ENCODE results near the gene TPP2. TPM values are rescaled to one million over a fixed set of nuclear protein-coding genes. Genes with fewer than 3 reads are reported as not detected.

TPP2 gene
- total RNA-seq, 2 donors from 2014 or later = 60.2 to 99.3 TPM

DNA sequence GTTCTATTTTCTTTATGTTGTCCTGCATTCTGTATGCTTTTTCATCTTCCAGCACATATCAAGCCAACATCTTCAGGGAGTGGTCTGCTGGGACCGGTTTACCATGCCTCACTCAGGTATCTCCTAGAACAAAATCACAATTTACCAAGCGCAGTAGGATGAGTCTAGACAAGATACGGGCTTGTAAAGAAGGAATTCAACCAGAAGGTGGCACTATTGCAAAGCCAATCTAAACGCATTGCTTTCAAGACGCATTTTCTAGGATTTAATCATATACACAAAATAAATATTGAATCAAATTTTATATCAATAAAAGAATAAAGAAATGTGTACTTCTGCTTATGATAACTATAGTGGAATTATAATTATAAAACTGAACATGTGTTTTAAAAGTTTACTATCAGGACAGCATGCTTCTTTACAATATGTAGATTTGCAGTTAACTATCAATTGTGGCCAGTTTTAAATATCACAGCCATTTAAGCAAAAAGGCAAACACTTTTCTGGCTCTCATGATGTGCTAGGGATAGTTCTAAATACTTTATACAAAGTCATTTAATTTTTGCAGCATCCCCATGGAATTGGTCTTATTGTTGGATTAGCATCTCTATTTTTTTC is 16.1 kb upstream of the TPP2 start:
- H3K27me3 Mint-ChIP-seq = peaks cover 14 to 16% of the 10 kb centered on the region in 2 donors
- no peaks in the 10 kb centered on the region for H3K9me3 Mint-ChIP-seq
- H3K4me3 Mint-ChIP-seq = no peak overlapping the region
- ATAC-seq = peak; percentile 62 to 69
- peaks cover 9 to 10% of the 10 kb centered on the region in 2 donors for H3K4me1 Mint-ChIP-seq (ENCODE audit: low read depth in 2 of 2)
- no peak for DNase-seq (ENCODE audit: low spot score)
- no peak overlapping the region for H3K27ac Mint-ChIP-seq
- H3K36me3 Mint-ChIP-seq = no peaks in the 10 kb centered on the region

DNA sequence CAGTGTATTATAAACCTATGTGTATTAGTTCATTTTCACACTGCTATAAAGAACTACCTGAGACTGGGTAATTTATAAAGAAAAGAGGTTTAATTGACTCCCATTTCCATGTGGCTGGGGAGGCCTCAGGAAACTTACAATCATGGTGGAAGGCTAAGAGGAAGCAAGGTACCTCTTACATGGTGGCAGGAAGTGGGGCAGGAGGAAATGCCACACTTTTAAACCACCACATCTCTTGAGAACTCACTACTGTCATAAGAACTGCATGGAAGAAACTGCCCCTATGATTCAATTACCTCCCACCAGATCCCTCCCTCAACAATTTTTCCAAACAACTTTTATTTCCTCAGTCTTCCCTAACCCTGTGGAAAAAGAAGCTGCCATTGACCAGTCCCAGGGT is 14.5 kb upstream of the TPP2 start:
- H3K4me1 Mint-ChIP-seq (ENCODE audit: low read depth in 2 of 2) = peaks cover 9 to 10% of the 10 kb centered on the region in 2 donors
- H3K9me3 Mint-ChIP-seq = no peaks in the 10 kb centered on the region
- DNase-seq (ENCODE audit: low spot score) (no peak), ATAC-seq (peak in 1 of 2 donors; percentile 61)
- no peaks in the 10 kb centered on the region for H3K36me3 Mint-ChIP-seq
- no peak overlapping the region for H3K4me3 Mint-ChIP-seq
- peaks cover 14 to 16% of the 10 kb centered on the region in 2 donors for H3K27me3 Mint-ChIP-seq
- H3K27ac Mint-ChIP-seq = peak overlapping the region in 1 of 2 donors; percentile 56

DNA sequence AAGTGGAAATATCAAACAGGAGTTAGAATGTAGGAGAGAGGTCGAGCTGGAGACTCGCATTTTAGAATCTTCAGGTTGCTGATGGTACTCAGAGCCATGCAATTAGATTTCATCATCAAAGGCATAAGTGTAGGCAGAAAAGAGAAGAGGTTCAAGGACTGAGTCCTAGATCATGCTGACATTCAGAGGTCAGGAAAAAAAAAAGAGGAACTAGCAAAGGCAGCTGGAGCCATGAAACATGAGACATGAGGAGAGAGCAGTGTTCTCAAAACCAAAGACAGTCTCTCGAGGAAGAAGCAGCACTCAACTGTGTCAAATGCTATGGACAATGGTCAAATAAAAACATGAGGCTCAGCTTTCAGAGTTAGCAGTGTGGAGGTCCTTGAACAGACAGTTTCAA is 12.4 kb upstream of the TPP2 start:
- H3K27me3 Mint-ChIP-seq = peaks cover 8 to 16% of the 10 kb centered on the region in 2 donors
- ATAC-seq (no peak), DNase-seq (ENCODE audit: low spot score) (no peak)
- no peak overlapping the region for H3K4me3 Mint-ChIP-seq
- no peaks in the 10 kb centered on the region for H3K36me3 Mint-ChIP-seq
- H3K9me3 Mint-ChIP-seq = no peaks in the 10 kb centered on the region
- H3K4me1 Mint-ChIP-seq (ENCODE audit: low read depth in 2 of 2) = peaks cover 9 to 14% of the 10 kb centered on the region in 2 donors
- no peak overlapping the region for H3K27ac Mint-ChIP-seq

DNA sequence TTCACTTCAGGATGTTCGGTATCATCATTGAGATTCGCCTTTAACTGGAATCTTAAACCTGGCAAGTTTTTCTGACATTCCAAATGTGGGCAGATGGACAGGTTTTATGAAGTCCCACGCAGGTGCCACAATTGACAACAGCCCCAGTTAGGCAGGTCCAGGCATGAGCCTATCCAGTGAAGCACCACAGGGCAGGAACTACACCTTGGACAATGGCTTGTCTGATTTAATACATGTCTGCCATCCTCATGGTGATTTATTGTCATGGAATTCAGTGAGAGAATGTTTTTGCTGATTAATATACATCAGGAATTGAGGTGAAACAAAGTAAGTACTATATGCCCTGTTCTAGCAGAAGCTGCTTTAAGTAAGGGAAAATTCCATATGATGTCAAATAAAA is 10.2 kb upstream of the TPP2 start:
- Mint-ChIP-seq H3K27ac (no peak overlapping the region), H3K4me1 (ENCODE audit: low read depth in 2 of 2) (peaks cover 12 to 15% of the 10 kb centered on the region in 2 donors), H3K4me3 (no peak overlapping the region), H3K9me3 (no peaks in the 10 kb centered on the region), H3K36me3 (no peaks in the 10 kb centered on the region), H3K27me3 (peaks cover 4 to 10% of the 10 kb centered on the region in 2 donors)
- ATAC-seq (no peak), DNase-seq (ENCODE audit: low spot score) (no peak)

DNA sequence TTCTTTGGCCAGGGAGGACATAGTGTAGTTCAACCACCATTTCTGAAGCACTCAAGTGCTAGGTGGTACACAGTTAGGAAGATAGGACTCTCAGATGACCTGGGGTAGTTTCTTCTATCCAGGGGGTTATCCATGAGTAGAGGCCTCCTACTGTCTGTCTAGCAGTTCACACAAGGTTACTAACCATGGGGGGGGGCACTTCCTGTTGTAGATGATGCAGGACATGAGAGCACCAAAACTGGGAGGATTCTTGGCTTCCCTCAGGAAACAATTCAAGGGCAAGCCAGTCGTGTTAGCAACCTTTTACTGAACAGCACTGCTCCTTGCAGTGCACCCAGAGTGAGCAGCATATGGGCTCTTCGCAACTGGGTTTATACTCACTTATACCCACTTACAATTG is 8.9 kb upstream of the TPP2 start:
- H3K27ac Mint-ChIP-seq = no peak overlapping the region
- no peaks in the 10 kb centered on the region for H3K9me3 Mint-ChIP-seq
- H3K4me1 Mint-ChIP-seq (ENCODE audit: low read depth in 2 of 2) = peaks cover 9 to 18% of the 10 kb centered on the region in 2 donors

DNA sequence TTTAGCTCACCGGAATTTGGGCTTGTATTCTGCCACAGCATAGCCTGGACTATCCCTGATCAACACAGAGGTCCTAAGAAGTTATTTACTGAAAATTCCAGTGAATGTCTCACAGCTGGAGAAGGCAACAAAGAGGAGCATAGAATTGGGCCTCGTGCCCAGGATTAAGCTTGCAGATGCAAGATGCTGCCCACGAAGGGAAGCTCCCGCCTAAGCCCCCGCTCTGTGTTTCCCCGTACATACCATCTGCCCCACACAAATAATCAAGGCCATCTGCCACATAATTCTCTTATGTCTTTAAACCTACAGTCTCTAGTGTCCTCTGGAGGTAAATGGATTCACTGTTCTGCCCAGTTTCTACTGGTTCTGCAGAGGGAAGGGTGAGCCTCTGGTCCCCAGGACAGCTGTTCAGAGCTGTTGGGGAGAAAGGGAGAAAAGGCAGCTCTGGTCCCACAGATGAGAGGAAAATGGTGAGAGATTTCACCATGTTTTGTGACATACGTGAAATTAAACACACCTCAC is 7.4 kb upstream of the TPP2 start:
- Mint-ChIP-seq H3K9me3 (no peaks in the 10 kb centered on the region), H3K27me3 (peaks cover under 1 to 4% of the 10 kb centered on the region in 2 donors), H3K27ac (no peak overlapping the region), H3K4me3 (no peak overlapping the region), H3K4me1 (ENCODE audit: low read depth in 2 of 2) (peaks cover 9 to 15% of the 10 kb centered on the region in 2 donors), H3K36me3 (no peaks in the 10 kb centered on the region)
- DNase-seq (ENCODE audit: low spot score) = no peak
- no peak for ATAC-seq

More for the DNA sequence above, 8.9 kb upstream of the TPP2 start:
- ATAC-seq = no peak
- no peaks in the 10 kb centered on the region for H3K36me3 Mint-ChIP-seq
- no peak overlapping the region for H3K4me3 Mint-ChIP-seq
- H3K27me3 Mint-ChIP-seq = peaks cover 4 to 10% of the 10 kb centered on the region in 2 donors
- no peak for DNase-seq (ENCODE audit: low spot score)

GRCh38 chr13:102591988-102592781 is 4.6 kb upstream of the TPP2 start:
- peak; percentile 78 for DNase-seq (ENCODE audit: low spot score)
- Mint-ChIP-seq H3K4me3 (peak overlapping the region; percentile 94), H3K27me3 (no peaks in the 10 kb centered on the region), H3K9me3 (no peaks in the 10 kb centered on the region), H3K36me3 (no peaks in the 10 kb centered on the region), H3K27ac (peak overlapping the region; percentile 73 to 81), H3K4me1 (ENCODE audit: low read depth in 2 of 2) (peaks cover 23 to 27% of the 10 kb centered on the region in 2 donors)
- ATAC-seq = peak in 1 of 2 donors; percentile 12

DNA sequence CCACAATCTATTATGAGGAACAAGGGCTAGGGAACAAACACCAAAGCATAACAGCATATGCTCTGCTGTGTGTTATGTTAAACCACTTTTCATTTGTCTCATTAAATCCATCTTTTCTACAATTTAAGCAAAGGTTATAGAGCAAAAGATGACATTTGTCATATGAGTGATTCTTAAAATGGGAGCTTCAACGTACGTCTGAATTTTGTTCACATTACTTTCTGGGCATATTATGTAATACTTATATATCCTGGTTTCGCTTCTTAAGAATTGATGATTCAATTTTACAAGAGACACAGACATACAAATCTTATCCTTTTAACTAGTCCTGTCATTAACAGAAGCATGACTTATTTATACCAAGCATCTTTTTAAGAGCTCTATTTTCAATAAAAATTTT is 3.3 kb upstream of the TPP2 start:
- Mint-ChIP-seq H3K4me1 (ENCODE audit: low read depth in 2 of 2) (peaks cover 28 to 34% of the 10 kb centered on the region in 2 donors), H3K4me3 (no peak overlapping the region), H3K36me3 (peaks cover 6% of the 10 kb centered on the region), H3K27ac (no peak overlapping the region), H3K27me3 (no peaks in the 10 kb centered on the region), H3K9me3 (no peaks in the 10 kb centered on the region)
- DNase-seq (ENCODE audit: low spot score) = no peak
- ATAC-seq = no peak

- DNase-seq (ENCODE audit: low spot score) = no peak
- peak; percentile 10 to 24 for ATAC-seq
- peaks cover 6% of the 10 kb centered on the region for H3K36me3 Mint-ChIP-seq
These were observed 509 bp downstream of the TPP2 start for GRCh38 chr13:102597029-102597961.

GRCh38 chr13:102598061-102598460 is 1.3 kb downstream of the TPP2 start:
- DNase-seq (ENCODE audit: low spot score) = no peak
- Mint-ChIP-seq H3K4me1 (ENCODE audit: low read depth in 2 of 2) (peaks cover 49 to 64% of the 10 kb centered on the region in 2 donors), H3K4me3 (peak overlapping the region; percentile 93), H3K27me3 (no peaks in the 10 kb centered on the region), H3K27ac (peak overlapping the region; percentile 99 to 100), H3K36me3 (peaks cover 7% of the 10 kb centered on the region), H3K9me3 (no peaks in the 10 kb centered on the region)
- ATAC-seq = no peak

More at GRCh38 chr13:102597029-102597961, 509 bp downstream of the TPP2 start:
- H3K4me3 Mint-ChIP-seq = peak overlapping the region; percentile 96
- peak overlapping the region; percentile 99 to 100 for H3K27ac Mint-ChIP-seq
- H3K4me1 Mint-ChIP-seq (ENCODE audit: low read depth in 2 of 2) = peaks cover 48 to 57% of the 10 kb centered on the region in 2 donors
- H3K9me3 Mint-ChIP-seq = no peaks in the 10 kb centered on the region
- H3K27me3 Mint-ChIP-seq = no peaks in the 10 kb centered on the region

GRCh38 chr13:102599426-102600012 is 2.7 kb downstream of the TPP2 start:
- ATAC-seq (no peak), DNase-seq (ENCODE audit: low spot score) (no peak)
- Mint-ChIP-seq H3K4me3 (peak overlapping the region; percentile 93), H3K9me3 (no peaks in the 10 kb centered on the region), H3K27me3 (no peaks in the 10 kb centered on the region), H3K4me1 (ENCODE audit: low read depth in 2 of 2) (peaks cover 62 to 79% of the 10 kb centered on the region in 2 donors), H3K36me3 (peaks cover 14% of the 10 kb centered on the region), H3K27ac (peak overlapping the region in 1 of 2 donors; percentile 100)

DNA sequence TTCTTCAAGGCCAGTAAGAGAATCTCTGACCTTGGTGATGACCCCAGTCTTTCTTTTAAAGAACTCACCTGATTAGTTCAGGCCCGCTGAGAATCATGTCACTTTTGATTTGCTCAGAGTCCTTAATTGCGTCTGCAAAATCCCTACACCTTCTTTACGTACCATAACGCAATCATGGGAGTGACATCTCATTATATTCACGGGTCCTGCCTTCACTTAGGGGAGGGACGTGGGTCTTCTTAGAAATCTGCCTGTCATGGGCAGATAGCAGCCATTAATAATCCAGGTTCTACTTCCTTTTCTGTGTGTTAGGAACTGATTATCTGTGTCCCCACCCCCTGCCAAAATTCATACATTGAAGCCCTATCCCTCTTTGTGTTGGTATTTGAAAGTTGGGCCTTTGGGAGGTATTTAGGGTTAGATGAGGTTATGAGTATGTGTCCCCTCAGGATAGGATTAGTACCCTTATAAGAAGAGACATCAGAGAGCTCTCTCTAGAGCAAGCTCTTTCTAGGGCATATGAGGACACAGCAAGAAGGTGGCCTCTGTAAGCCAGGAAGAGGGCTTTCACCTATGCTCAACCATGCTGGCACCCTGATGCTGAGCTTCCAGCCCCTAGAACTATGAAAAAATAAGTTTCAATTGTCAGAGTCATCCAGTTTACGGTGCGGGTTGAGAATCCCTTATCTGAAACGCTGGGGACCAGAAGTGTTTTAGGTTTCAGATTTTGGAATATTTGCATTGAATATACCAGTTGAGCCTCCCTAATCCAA is 9.9 kb downstream of the TPP2 start:
- peaks cover 39% of the 10 kb centered on the region for H3K36me3 Mint-ChIP-seq
- peaks cover 44 to 57% of the 10 kb centered on the region in 2 donors for H3K4me1 Mint-ChIP-seq (ENCODE audit: low read depth in 2 of 2)
- ATAC-seq = no peak
- no peaks in the 10 kb centered on the region for H3K9me3 Mint-ChIP-seq
- H3K4me3 Mint-ChIP-seq = no peak overlapping the region
- no peak overlapping the region for H3K27ac Mint-ChIP-seq
- H3K27me3 Mint-ChIP-seq = no peaks in the 10 kb centered on the region
- DNase-seq (ENCODE audit: low spot score) = no peak

All from natural killer cell treated with Interleukin-12 subunit alpha and Interleukin-12 subunit beta and Interleukin-15 and Interleukin-18, amount 100 ng/mL, for 72 hours (primary cell).